ENCODE measurements around the gene MPC2. TPM values are rescaled to one million over a fixed set of nuclear protein-coding genes. Genes with fewer than 3 reads are reported as not detected.

MPC2 gene
- polyA plus RNA-seq, 1 donor (not counting 4 experiments of a cell fraction or from before 2014, with no cell fraction given), result 61.6 TPM

DNA sequence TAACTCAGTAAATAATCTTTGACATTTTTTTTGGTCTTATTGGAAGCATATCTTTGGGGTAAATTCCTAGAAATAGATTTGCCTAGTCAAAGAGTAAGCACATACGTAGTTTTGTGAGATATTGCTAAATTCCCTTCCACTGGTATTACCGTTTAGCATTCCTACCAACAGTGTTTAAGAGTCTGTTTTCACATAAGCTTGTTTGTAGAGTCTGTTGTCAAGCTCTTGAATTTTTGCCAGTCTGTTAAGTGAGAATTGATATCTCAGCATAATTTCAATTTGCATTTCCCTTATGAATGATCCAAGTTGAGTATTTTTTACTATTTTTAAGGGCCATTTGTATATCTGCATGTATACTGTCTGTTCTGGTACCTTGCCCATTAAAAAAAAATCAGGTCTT, 37.0 kb upstream of the MPC2 start:
- Histone ChIP-seq H3K9me1 (ENCODE audit: control insufficient read depth, extremely low read depth, insufficient read depth, low read length) (no peaks in the 10 kb centered on the region), H3K36me3 (ENCODE audit: control insufficient read depth in 2 of 2, extremely low read depth in 1 of 2, insufficient read depth in 2 of 2, low read length in 2 of 2) (peaks cover 4 to 10% of the 10 kb centered on the region in 2 experiments), H2AFZ (ENCODE audit: control insufficient read depth, low read length) (no peak overlapping the region), H3K9me3 (ENCODE audit: control insufficient read depth, low read depth, low read length) (no peaks in the 10 kb centered on the region), H3K79me2 (ENCODE audit: control insufficient read depth, insufficient read depth, low read length) (peaks cover 2% of the 10 kb centered on the region), H3K9ac (ENCODE audit: control insufficient read depth, extremely low read depth, insufficient read depth, low read length) (no peak overlapping the region), H3K27ac (ENCODE audit: control insufficient read depth, insufficient read depth, low read length) (no peak overlapping the region), H3K4me2 (ENCODE audit: control insufficient read depth, extremely low read depth, insufficient read depth, low read depth, low read length) (no peak overlapping the region), H3K27me3 (ENCODE audit: control insufficient read depth, extremely low read depth, insufficient read depth, low read length) (no peaks in the 10 kb centered on the region), H3K4me1 (ENCODE audit: control insufficient read depth, extremely low read depth, insufficient read depth, low read length) (no peaks in the 10 kb centered on the region), H4K20me1 (ENCODE audit: control insufficient read depth, extremely low read depth, insufficient read depth, low read length) (no peaks in the 10 kb centered on the region), H3K4me3 (ENCODE audit: control insufficient read depth in 2 of 3, extremely low read depth in 1 of 3, insufficient read depth in 2 of 3, low read depth in 1 of 3, low read length in 3 of 3) (no peak overlapping the region)
- DNase-seq (ENCODE audit: low read depth, low spot score) (no peak), FAIRE-seq (no peak)
- dilution Hi-C loops (cut with MboI; ENCODE audit: extremely low pct_ligation_motif_present, low sequenced_read_pairs), result no loop called here
- TF ChIP-seq, protein P1, sequence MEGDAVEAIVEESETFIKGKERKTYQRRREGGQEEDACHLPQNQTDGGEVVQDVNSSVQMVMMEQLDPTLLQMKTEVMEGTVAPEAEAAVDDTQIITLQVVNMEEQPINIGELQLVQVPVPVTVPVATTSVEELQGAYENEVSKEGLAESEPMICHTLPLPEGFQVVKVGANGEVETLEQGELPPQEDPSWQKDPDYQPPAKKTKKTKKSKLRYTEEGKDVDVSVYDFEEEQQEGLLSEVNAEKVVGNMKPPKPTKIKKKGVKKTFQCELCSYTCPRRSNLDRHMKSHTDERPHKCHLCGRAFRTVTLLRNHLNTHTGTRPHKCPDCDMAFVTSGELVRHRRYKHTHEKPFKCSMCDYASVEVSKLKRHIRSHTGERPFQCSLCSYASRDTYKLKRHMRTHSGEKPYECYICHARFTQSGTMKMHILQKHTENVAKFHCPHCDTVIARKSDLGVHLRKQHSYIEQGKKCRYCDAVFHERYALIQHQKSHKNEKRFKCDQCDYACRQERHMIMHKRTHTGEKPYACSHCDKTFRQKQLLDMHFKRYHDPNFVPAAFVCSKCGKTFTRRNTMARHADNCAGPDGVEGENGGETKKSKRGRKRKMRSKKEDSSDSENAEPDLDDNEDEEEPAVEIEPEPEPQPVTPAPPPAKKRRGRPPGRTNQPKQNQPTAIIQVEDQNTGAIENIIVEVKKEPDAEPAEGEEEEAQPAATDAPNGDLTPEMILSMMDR (optimal IDR thresholded peaks at IDR 0.05 in 1 of 3, IDR thresholded peaks at IDR 0.05 in 1 of 3, conservative IDR thresholded peaks at IDR 0.05 in 1 of 3; ENCODE audit: extremely low read depth in 1 of 3, insufficient read depth in 2 of 3, low read length in 3 of 3), result no peak
- no peak for TF ChIP-seq EZH2 (IDR thresholded peaks at IDR 0.05; ENCODE audit: low read length)

DNA sequence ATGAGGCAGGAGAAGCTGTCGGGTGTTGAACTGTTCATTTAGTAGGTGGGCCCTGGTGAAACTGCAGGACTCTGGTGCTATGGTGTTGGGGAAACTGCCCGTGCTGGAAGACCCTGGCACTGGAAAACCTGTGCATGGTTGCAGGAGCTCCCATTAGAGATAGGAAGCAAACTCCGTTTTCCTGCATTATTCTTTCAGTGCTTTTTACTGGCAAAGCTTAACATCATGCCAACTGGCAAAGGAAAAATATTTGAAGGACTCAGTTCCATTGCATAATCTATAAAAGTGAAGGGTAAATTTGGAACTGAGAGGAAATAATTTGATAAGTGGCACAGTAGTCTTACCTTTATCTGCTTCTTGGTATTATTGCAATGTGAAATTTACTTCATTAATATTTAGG, 31.7 kb upstream of the MPC2 start:
- Histone ChIP-seq H3K9me1 (ENCODE audit: control insufficient read depth, extremely low read depth, insufficient read depth, low read length) (no peaks in the 10 kb centered on the region), H3K27ac (ENCODE audit: control insufficient read depth, insufficient read depth, low read length) (no peak overlapping the region), H3K4me1 (ENCODE audit: control insufficient read depth, extremely low read depth, insufficient read depth, low read length) (no peaks in the 10 kb centered on the region), H4K20me1 (ENCODE audit: control insufficient read depth, extremely low read depth, insufficient read depth, low read length) (no peaks in the 10 kb centered on the region), H3K4me3 (ENCODE audit: control insufficient read depth in 2 of 3, extremely low read depth in 1 of 3, insufficient read depth in 2 of 3, low read depth in 1 of 3, low read length in 3 of 3) (no peak overlapping the region), H3K9me3 (ENCODE audit: control insufficient read depth, low read depth, low read length) (no peaks in the 10 kb centered on the region), H3K36me3 (ENCODE audit: control insufficient read depth in 2 of 2, extremely low read depth in 1 of 2, insufficient read depth in 2 of 2, low read length in 2 of 2) (peaks cover 4 to 5% of the 10 kb centered on the region in 2 experiments), H3K9ac (ENCODE audit: control insufficient read depth, extremely low read depth, insufficient read depth, low read length) (no peak overlapping the region), H3K4me2 (ENCODE audit: control insufficient read depth, extremely low read depth, insufficient read depth, low read depth, low read length) (no peak overlapping the region), H3K79me2 (ENCODE audit: control insufficient read depth, insufficient read depth, low read length) (peaks cover 22% of the 10 kb centered on the region), H2AFZ (ENCODE audit: control insufficient read depth, low read length) (no peak overlapping the region), H3K27me3 (ENCODE audit: control insufficient read depth, extremely low read depth, insufficient read depth, low read length) (no peaks in the 10 kb centered on the region)
- dilution Hi-C loops (cut with MboI; ENCODE audit: extremely low pct_ligation_motif_present, low sequenced_read_pairs), result no loop called here
- FAIRE-seq (no peak), DNase-seq (ENCODE audit: low read depth, low spot score) (no peak)
- no peak for TF ChIP-seq EZH2 (IDR thresholded peaks at IDR 0.05; ENCODE audit: low read length)
- TF ChIP-seq, protein P1 (optimal IDR thresholded peaks at IDR 0.05 in 1 of 3, IDR thresholded peaks at IDR 0.05 in 1 of 3, conservative IDR thresholded peaks at IDR 0.05 in 1 of 3; ENCODE audit: extremely low read depth in 1 of 3, insufficient read depth in 2 of 3, low read length in 3 of 3), result no peak
